Measurements from ENCODE around the gene DENND6A.

Gene DENND6A

DNA sequence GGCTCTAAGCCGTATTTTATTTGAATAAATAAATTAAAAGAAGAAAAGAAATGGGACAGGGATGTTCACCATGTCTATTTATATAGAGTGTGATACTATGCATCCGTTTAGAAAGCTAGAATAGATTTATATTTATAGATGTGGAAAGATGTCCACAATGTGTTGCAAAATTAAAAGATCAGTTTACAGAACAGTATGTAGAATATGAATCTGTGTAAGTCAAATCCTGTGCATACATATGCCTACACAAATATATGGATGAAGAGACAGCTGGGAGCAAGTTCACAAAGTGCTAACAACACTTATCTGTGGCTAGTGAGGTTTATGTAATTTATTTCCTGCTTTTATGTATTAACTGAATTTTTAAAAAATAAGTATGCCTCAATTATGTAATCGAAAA lies 37.8 kb upstream of the DENND6A start:
- DNase-seq (ENCODE audit: insufficient read length, low spot score) (no peak), FAIRE-seq (no peak)
- TF ChIP-seq, protein P1, sequence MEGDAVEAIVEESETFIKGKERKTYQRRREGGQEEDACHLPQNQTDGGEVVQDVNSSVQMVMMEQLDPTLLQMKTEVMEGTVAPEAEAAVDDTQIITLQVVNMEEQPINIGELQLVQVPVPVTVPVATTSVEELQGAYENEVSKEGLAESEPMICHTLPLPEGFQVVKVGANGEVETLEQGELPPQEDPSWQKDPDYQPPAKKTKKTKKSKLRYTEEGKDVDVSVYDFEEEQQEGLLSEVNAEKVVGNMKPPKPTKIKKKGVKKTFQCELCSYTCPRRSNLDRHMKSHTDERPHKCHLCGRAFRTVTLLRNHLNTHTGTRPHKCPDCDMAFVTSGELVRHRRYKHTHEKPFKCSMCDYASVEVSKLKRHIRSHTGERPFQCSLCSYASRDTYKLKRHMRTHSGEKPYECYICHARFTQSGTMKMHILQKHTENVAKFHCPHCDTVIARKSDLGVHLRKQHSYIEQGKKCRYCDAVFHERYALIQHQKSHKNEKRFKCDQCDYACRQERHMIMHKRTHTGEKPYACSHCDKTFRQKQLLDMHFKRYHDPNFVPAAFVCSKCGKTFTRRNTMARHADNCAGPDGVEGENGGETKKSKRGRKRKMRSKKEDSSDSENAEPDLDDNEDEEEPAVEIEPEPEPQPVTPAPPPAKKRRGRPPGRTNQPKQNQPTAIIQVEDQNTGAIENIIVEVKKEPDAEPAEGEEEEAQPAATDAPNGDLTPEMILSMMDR (IDR thresholded peaks at IDR 0.05; ENCODE audit: insufficient read depth, missing control alignments) = no peak

DNA sequence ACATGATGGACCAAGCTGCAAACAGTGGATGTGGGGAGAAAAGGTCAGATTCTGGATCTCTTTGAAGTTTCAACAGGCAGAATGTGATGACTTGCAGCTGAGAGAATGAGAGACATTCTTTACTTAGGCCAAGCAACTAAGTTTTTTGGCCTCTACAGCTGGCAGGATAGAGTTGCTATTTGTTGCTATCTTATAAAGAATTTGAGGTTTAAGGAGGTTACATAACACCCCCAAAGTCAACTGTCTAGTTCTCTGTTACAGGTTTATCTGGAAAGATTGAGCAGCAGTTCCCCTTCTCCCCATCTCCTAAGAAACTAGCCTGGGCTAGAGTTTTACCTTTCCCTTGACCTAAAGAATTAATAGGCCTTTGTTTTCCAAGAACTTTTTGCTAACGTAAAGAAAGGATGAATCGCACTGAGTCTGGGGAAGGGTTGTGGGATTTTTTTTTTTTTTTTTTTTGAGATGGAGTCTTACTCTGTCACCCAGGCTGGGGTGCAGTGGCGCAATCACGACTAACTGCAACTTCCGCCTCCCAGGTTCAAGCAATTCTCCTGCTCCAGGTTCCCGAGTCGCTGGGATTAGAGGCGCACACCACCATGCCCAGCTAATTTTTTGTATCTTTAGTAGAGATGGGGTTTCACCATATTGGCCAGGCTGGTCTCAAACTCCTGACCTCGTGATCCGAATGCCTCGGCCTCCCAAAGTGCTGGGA lies 36.6 kb upstream of the DENND6A start:
- TF ChIP-seq, protein P1 (IDR thresholded peaks at IDR 0.05; ENCODE audit: insufficient read depth, missing control alignments) = no peak
- DNase-seq (ENCODE audit: insufficient read length, low spot score) = no peak
- no peak for FAIRE-seq

DNA sequence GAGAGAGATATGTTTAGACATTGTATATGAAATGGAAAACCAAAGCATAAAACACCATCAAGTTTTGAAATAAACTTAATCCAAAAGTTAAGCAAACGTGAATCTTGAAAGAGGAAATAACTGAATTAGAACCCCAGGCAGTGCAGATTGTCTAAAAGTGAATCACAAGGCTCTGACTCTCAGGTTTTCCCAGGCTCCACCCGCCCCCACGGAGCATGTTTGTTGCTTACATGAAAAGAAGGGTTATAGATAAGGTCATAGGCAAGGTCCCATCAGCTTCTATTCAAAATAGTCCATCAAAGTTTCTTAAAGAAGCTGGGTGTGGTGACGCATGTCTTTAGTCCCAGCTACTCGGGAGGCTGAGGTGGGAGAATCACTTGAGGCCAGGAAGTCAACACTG lies 34.2 kb upstream of the DENND6A start:
- no peak for DNase-seq (ENCODE audit: insufficient read length, low spot score)
- TF ChIP-seq, protein P1 (IDR thresholded peaks at IDR 0.05; ENCODE audit: insufficient read depth, missing control alignments) = no peak
- no peak for FAIRE-seq

DNA sequence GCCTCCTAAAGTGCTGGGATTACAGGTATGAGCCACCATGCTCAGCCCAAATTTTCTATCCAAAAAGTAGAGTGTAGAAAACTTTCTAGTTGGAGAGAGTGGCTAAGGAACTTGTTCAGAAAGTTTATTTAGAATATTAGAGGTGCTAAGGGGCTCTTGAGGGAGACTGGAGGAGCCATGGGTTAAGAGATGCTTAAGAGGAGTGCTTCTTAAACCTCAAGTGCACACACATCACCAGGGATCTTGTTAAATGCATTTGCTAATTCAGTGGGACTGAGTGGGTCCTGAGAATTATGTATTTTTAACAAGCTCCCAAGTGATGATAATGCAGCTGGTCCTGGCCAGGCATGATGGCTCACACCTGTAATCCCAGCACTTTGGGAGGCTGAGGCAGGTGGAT lies 33.5 kb upstream of the DENND6A start:
- TF ChIP-seq, protein P1 (IDR thresholded peaks at IDR 0.05; ENCODE audit: insufficient read depth, missing control alignments) = no peak
- DNase-seq (ENCODE audit: insufficient read length, low spot score) (no peak), FAIRE-seq (no peak)

DNA sequence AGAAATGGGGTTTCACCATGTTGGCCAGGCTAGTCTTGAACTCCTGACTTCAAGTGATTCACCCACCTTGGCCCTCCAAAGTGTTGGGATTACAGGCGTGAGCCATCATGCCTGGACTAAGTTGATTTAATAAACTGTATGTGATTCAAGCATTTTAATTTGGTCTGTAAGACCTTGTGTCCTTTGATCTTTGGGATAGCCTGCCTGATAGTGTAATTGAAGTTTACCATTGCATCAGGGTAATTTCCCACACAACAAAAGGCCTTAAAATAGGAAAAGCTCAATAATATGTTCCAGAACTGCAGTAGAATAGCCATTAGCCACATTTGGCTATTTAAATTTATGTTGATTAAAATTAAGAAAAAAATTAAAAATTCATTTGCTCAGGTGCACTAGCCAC lies 25.2 kb upstream of the DENND6A start:
- FAIRE-seq (no peak), DNase-seq (ENCODE audit: insufficient read length, low spot score) (no peak)
- TF ChIP-seq, protein P1 (IDR thresholded peaks at IDR 0.05; ENCODE audit: insufficient read depth, missing control alignments) = no peak

DNA sequence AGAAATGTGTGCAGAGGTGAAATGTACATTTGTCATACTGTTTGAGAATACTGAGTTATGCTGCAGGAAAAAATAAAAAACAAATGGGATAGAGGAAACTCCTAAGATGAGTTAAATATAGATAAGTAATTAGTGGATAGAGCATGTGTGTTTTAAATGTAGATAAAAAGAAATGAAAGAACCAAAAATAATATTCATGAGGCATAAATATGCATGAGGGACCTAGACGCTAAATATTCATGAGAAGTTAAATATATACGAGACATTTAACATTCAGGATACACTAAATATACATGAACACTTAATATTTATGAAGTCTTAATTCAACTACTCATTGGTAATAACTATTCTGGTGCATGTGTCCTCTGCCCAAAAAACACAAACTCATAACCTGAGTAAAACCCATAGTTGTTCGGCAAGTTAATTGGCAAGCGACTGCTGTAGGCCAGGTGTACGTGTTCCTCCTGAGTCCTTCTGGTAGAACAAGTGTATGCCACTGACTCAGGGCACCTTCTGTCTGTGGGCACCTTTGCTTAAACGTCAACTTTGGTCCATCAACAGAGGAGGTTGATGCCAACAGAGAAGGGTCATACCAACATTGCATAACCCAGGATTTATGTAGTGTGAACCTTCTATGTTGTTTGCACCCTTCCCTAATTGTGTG lies 24.5 kb upstream of the DENND6A start:
- TF ChIP-seq, protein P1 (IDR thresholded peaks at IDR 0.05; ENCODE audit: insufficient read depth, missing control alignments) = no peak
- DNase-seq (ENCODE audit: insufficient read length, low spot score) = no peak
- FAIRE-seq = no peak

DNA sequence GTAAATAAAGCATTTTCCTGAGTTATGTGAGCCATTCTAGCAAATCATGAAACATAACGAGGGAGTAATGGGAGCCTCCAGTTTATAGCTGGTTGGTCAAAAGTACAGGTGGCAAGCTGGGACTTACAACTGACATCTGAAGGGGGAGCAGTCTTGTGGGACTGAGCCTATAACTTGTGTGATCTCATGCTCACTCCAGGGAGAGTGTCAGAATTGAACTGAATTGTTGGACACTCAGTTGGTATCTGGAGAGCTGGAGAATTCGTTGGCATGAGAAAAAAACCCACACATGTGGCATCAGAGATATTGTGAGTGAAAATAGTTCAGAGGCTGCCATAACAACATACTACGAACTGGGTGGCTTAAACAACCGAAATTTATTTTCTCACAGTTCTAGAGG lies 22.8 kb upstream of the DENND6A start:
- TF ChIP-seq, protein P1 (IDR thresholded peaks at IDR 0.05; ENCODE audit: insufficient read depth, missing control alignments) = no peak
- DNase-seq (ENCODE audit: insufficient read length, low spot score) = no peak
- FAIRE-seq = no peak
